Measurements from ENCODE around the gene OR2G6.
"Not testable (repeated sequence)": the region's sequence is repeated elsewhere in the genome, so short reads cannot be mapped to it uniquely, and the experiment has no call there.

GRCh38 chr1:248572049-248572448 is 64.2 kb downstream of the OR2G6 start:
- TF ChIP-seq POLR2A, CTCF (IDR thresholded peaks at IDR 0.05): not testable (repeated sequence)

All from lower leg skin (tissue), 3 donors.